ENCODE results near the gene PRKAR1B.

PRKAR1B gene

GRCh38 chr7:727104-727805, at the start of gene PRKAR1B:
TSS of gene PRKAR1B (minus strand) at chr7:727281. CDS start at chr7:711505, 15,776 bp downstream.
- DNase-seq (ENCODE audit: low read depth in 2 of 3, low spot score in 2 of 3), result peak in 1 of 3 experiments; percentile 12

- no peak for DNase-seq (ENCODE audit: low read depth in 2 of 3, low spot score in 2 of 3)
These were observed 49.3 kb upstream of the PRKAR1B start for GRCh38 chr7:776381-776780.

GRCh38 chr7:774161-775109, 47.4 kb upstream of the PRKAR1B start:
- DNase-seq (ENCODE audit: low read depth in 2 of 3, low spot score in 2 of 3), result peak; percentile 19 to 64 (median 58)

- no peak for DNase-seq (ENCODE audit: low read depth in 2 of 3, low spot score in 2 of 3)
These were observed 46.5 kb upstream of the PRKAR1B start for GRCh38 chr7:773622-773915.

GRCh38 chr7:772861-773621, 46.0 kb upstream of the PRKAR1B start:
- DNase-seq (ENCODE audit: low read depth in 2 of 3, low spot score in 2 of 3), result no peak

- no peak for DNase-seq (ENCODE audit: low read depth in 2 of 3, low spot score in 2 of 3)
These were observed 45.3 kb upstream of the PRKAR1B start for GRCh38 chr7:772392-772791.

- no peak for DNase-seq (ENCODE audit: low read depth in 2 of 3, low spot score in 2 of 3)
These were observed 44.9 kb upstream of the PRKAR1B start for GRCh38 chr7:772005-772294.

GRCh38 chr7:771234-772004, 44.3 kb upstream of the PRKAR1B start:
- DNase-seq (ENCODE audit: low read depth in 2 of 3, low spot score in 2 of 3), result no peak

- no peak for DNase-seq (ENCODE audit: low read depth in 2 of 3, low spot score in 2 of 3)
These were observed 43.7 kb upstream of the PRKAR1B start for GRCh38 chr7:770741-771166.

- DNase-seq (ENCODE audit: low read depth in 2 of 3, low spot score in 2 of 3), result no peak
These were observed 43.3 kb upstream of the PRKAR1B start for GRCh38 chr7:770336-770735.

GRCh38 chr7:768881-769504, 41.9 kb upstream of the PRKAR1B start:
- DNase-seq (ENCODE audit: low read depth in 2 of 3, low spot score in 2 of 3), result no peak

- DNase-seq (ENCODE audit: low read depth in 2 of 3, low spot score in 2 of 3), result no peak
These were observed 41.1 kb upstream of the PRKAR1B start for GRCh38 chr7:767941-768731.

- DNase-seq (ENCODE audit: low read depth in 2 of 3, low spot score in 2 of 3), result no peak
These were observed 40.5 kb upstream of the PRKAR1B start for GRCh38 chr7:767580-767940.

- DNase-seq (ENCODE audit: low read depth in 2 of 3, low spot score in 2 of 3), result no peak
These were observed 38.3 kb upstream of the PRKAR1B start for GRCh38 chr7:765383-765782.

- DNase-seq (ENCODE audit: low read depth in 2 of 3, low spot score in 2 of 3), result no peak
These were observed 36.7 kb upstream of the PRKAR1B start for GRCh38 chr7:763762-764161.

- DNase-seq (ENCODE audit: low read depth in 2 of 3, low spot score in 2 of 3), result no peak
These were observed 35.8 kb upstream of the PRKAR1B start for GRCh38 chr7:762885-763284.

- DNase-seq (ENCODE audit: low read depth in 2 of 3, low spot score in 2 of 3), result no peak
These were observed 34.5 kb upstream of the PRKAR1B start for GRCh38 chr7:761631-762030.

GRCh38 chr7:761101-761500, 34.0 kb upstream of the PRKAR1B start:
- DNase-seq (ENCODE audit: low read depth in 2 of 3, low spot score in 2 of 3), result no peak

GRCh38 chr7:760006-760405, 32.9 kb upstream of the PRKAR1B start:
- no peak for DNase-seq (ENCODE audit: low read depth in 2 of 3, low spot score in 2 of 3)

GRCh38 chr7:759569-759968, 32.5 kb upstream of the PRKAR1B start:
- no peak for DNase-seq (ENCODE audit: low read depth in 2 of 3, low spot score in 2 of 3)
